ENCODE results near the gene SEH1L.

The SEH1L gene

GRCh38 chr18:13007248-13007560 lies 59.4 kb downstream of the SEH1L start:
- H3K4me1 ChIP-seq (ENCODE audit: control insufficient read depth, insufficient read depth, low read length, poor library complexity, severe bottlenecking), result no peaks in the 10 kb centered on the region
- no peaks in the 10 kb centered on the region for H3K9me3 ChIP-seq (ENCODE audit: control insufficient read depth, low read length)
- peaks cover 36% of the 10 kb centered on the region for H3K36me3 ChIP-seq (ENCODE audit: control insufficient read depth, insufficient read depth, low read length)
- no peaks in the 10 kb centered on the region for H3K27me3 ChIP-seq (replicated peaks; ENCODE audit: control insufficient read depth, insufficient read depth, low read length, poor library complexity, severe bottlenecking)
- no peak overlapping the region for H3K27ac ChIP-seq (ENCODE audit: insufficient read depth, low read length, poor library complexity, severe bottlenecking)
- DNase-seq, result no peak
- H3K4me3 ChIP-seq (ENCODE audit: insufficient read depth, low read depth, low read length, poor library complexity, severe bottlenecking), result no peak overlapping the region

- no peaks in the 10 kb centered on the region for H3K27me3 ChIP-seq (replicated peaks; ENCODE audit: control insufficient read depth, insufficient read depth, low read length, poor library complexity, severe bottlenecking)
- H3K4me3 ChIP-seq (ENCODE audit: insufficient read depth, low read depth, low read length, poor library complexity, severe bottlenecking), result no peak overlapping the region
- H3K9me3 ChIP-seq (ENCODE audit: control insufficient read depth, low read length), result no peaks in the 10 kb centered on the region
- H3K36me3 ChIP-seq (ENCODE audit: control insufficient read depth, insufficient read depth, low read length), result peaks cover 71% of the 10 kb centered on the region
- H3K4me1 ChIP-seq (ENCODE audit: control insufficient read depth, insufficient read depth, low read length, poor library complexity, severe bottlenecking), result no peaks in the 10 kb centered on the region
- H3K27ac ChIP-seq (ENCODE audit: insufficient read depth, low read length, poor library complexity, severe bottlenecking), result no peak overlapping the region
- DNase-seq, result no peak
Measured at GRCh38 chr18:13011719-13012118, 63.9 kb downstream of the SEH1L start.

DNA sequence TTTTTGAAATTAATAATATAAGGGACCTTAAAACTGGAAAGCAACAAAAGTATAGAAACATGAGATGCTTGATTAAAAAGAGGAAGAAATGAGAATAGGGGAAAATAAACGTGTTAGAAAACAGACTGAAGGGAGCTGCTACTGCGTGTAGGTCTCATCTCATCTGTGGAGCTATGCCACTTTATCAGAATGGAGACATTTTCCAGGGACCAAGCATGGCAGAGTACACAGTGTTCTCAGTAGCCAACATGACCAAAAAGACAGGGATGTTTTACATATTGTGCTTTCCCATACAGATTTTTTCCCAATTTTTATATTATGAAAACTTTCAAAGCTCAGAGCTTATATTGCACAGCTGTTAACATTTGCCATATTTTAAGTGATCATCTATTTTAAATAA lies 66.4 kb downstream of the SEH1L start:
- peaks cover 73% of the 10 kb centered on the region for H3K36me3 ChIP-seq (ENCODE audit: control insufficient read depth, insufficient read depth, low read length)
- H3K27ac ChIP-seq (ENCODE audit: insufficient read depth, low read length, poor library complexity, severe bottlenecking), result no peak overlapping the region
- H3K27me3 ChIP-seq (replicated peaks; ENCODE audit: control insufficient read depth, insufficient read depth, low read length, poor library complexity, severe bottlenecking), result no peaks in the 10 kb centered on the region
- DNase-seq, result no peak
- H3K4me1 ChIP-seq (ENCODE audit: control insufficient read depth, insufficient read depth, low read length, poor library complexity, severe bottlenecking), result no peaks in the 10 kb centered on the region
- H3K4me3 ChIP-seq (ENCODE audit: insufficient read depth, low read depth, low read length, poor library complexity, severe bottlenecking), result no peak overlapping the region
- no peaks in the 10 kb centered on the region for H3K9me3 ChIP-seq (ENCODE audit: control insufficient read depth, low read length)

- peaks cover 68% of the 10 kb centered on the region for H3K36me3 ChIP-seq (ENCODE audit: control insufficient read depth, insufficient read depth, low read length)
- no peaks in the 10 kb centered on the region for H3K4me1 ChIP-seq (ENCODE audit: control insufficient read depth, insufficient read depth, low read length, poor library complexity, severe bottlenecking)
- no peaks in the 10 kb centered on the region for H3K9me3 ChIP-seq (ENCODE audit: control insufficient read depth, low read length)
- DNase-seq, result no peak
- H3K27ac ChIP-seq (ENCODE audit: insufficient read depth, low read length, poor library complexity, severe bottlenecking), result no peak overlapping the region
- no peak overlapping the region for H3K4me3 ChIP-seq (ENCODE audit: insufficient read depth, low read depth, low read length, poor library complexity, severe bottlenecking)
- H3K27me3 ChIP-seq (replicated peaks; ENCODE audit: control insufficient read depth, insufficient read depth, low read length, poor library complexity, severe bottlenecking), result no peaks in the 10 kb centered on the region
Measured at GRCh38 chr18:13014818-13015217, 67.0 kb downstream of the SEH1L start.

GRCh38 chr18:13017247-13017875 lies 69.5 kb downstream of the SEH1L start:
- no peaks in the 10 kb centered on the region for H3K4me1 ChIP-seq (ENCODE audit: control insufficient read depth, insufficient read depth, low read length, poor library complexity, severe bottlenecking)
- no peak overlapping the region for H3K27ac ChIP-seq (ENCODE audit: insufficient read depth, low read length, poor library complexity, severe bottlenecking)
- H3K4me3 ChIP-seq (ENCODE audit: insufficient read depth, low read depth, low read length, poor library complexity, severe bottlenecking), result no peak overlapping the region
- no peak for DNase-seq
- no peaks in the 10 kb centered on the region for H3K9me3 ChIP-seq (ENCODE audit: control insufficient read depth, low read length)
- H3K36me3 ChIP-seq (ENCODE audit: control insufficient read depth, insufficient read depth, low read length), result peaks cover 54% of the 10 kb centered on the region
- no peaks in the 10 kb centered on the region for H3K27me3 ChIP-seq (replicated peaks; ENCODE audit: control insufficient read depth, insufficient read depth, low read length, poor library complexity, severe bottlenecking)

DNA sequence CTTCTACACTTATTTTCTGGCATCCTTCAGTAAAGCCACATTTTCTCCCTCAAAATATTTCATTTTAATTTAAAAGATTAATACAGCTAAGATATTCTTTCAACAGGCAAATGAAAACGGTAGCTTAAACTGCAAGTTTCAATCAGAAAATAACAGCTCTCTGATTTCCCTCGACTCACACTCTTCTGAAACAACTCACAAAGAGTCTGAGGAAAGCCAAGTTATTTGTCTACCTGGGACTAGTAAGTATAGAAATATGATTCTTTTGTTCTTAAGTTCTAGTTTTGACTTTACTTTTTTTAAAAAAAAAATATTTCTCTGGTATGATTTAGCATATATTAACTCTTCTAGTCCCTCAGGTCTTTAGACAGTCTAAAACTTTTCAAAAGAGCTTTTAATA lies 70.6 kb downstream of the SEH1L start:
- DNase-seq, result no peak
- Histone ChIP-seq H3K4me3 (ENCODE audit: insufficient read depth, low read depth, low read length, poor library complexity, severe bottlenecking) (no peak overlapping the region), H3K9me3 (ENCODE audit: control insufficient read depth, low read length) (no peaks in the 10 kb centered on the region), H3K36me3 (ENCODE audit: control insufficient read depth, insufficient read depth, low read length) (peaks cover 44% of the 10 kb centered on the region), H3K27me3 (replicated peaks; ENCODE audit: control insufficient read depth, insufficient read depth, low read length, poor library complexity, severe bottlenecking) (no peaks in the 10 kb centered on the region), H3K4me1 (ENCODE audit: control insufficient read depth, insufficient read depth, low read length, poor library complexity, severe bottlenecking) (no peaks in the 10 kb centered on the region), H3K27ac (ENCODE audit: insufficient read depth, low read length, poor library complexity, severe bottlenecking) (no peak overlapping the region)

- Histone ChIP-seq H3K9me3 (ENCODE audit: control insufficient read depth, low read length) (no peaks in the 10 kb centered on the region), H3K27ac (ENCODE audit: insufficient read depth, low read length, poor library complexity, severe bottlenecking) (no peak overlapping the region), H3K4me3 (ENCODE audit: insufficient read depth, low read depth, low read length, poor library complexity, severe bottlenecking) (no peak overlapping the region), H3K27me3 (replicated peaks; ENCODE audit: control insufficient read depth, insufficient read depth, low read length, poor library complexity, severe bottlenecking) (no peaks in the 10 kb centered on the region), H3K36me3 (ENCODE audit: control insufficient read depth, insufficient read depth, low read length) (peaks cover 35% of the 10 kb centered on the region), H3K4me1 (ENCODE audit: control insufficient read depth, insufficient read depth, low read length, poor library complexity, severe bottlenecking) (no peaks in the 10 kb centered on the region)
- no peak for DNase-seq
Measured at GRCh38 chr18:13019301-13019700, 71.5 kb downstream of the SEH1L start.

DNA sequence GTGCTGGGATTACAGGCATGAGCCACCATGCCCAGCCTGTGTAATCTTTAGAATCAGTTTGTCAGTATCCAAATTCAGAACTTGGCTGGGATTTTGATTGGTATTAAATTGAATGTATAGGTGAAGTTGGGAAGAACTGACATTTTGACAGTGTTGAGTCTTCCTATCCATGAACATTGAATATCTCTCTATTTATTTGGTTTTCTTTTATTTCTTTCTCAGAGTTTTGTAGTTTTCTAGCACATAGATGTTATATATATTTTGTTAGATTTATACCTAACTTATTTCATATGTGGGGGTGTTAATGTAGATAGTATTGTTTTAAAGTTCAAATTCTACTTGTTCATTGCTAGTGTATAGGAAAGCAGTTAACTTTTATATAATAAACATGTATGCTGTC lies 74.8 kb downstream of the SEH1L start:
- H3K36me3 ChIP-seq (ENCODE audit: control insufficient read depth, insufficient read depth, low read length), result peaks cover 16% of the 10 kb centered on the region
- no peaks in the 10 kb centered on the region for H3K4me1 ChIP-seq (ENCODE audit: control insufficient read depth, insufficient read depth, low read length, poor library complexity, severe bottlenecking)
- H3K27ac ChIP-seq (ENCODE audit: insufficient read depth, low read length, poor library complexity, severe bottlenecking), result no peak overlapping the region
- no peaks in the 10 kb centered on the region for H3K9me3 ChIP-seq (ENCODE audit: control insufficient read depth, low read length)
- no peak for DNase-seq
- no peak overlapping the region for H3K4me3 ChIP-seq (ENCODE audit: insufficient read depth, low read depth, low read length, poor library complexity, severe bottlenecking)
- no peaks in the 10 kb centered on the region for H3K27me3 ChIP-seq (replicated peaks; ENCODE audit: control insufficient read depth, insufficient read depth, low read length, poor library complexity, severe bottlenecking)

DNA sequence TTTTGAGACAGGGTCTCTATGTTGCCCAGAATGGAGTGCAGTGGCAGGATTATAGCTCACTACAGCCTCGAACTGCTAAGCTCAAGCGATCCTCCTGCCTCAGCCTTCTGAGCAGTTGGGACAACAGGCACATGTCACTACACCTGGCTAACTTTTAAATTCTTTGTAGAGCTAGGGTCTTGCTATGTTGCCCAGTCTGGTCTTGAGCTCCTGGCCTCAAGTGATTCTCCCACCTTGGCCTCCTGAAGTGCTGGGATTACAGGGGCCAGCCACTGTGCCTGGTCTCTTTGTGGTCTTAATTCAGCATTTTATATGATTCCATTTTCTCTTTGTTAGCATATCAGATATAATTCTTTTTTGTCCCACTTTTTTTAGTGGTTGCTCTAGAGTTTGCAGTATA lies 77.4 kb downstream of the SEH1L start:
- DNase-seq, result no peak
- Histone ChIP-seq H3K36me3 (ENCODE audit: control insufficient read depth, insufficient read depth, low read length) (peaks cover 21% of the 10 kb centered on the region), H3K27ac (ENCODE audit: insufficient read depth, low read length, poor library complexity, severe bottlenecking) (no peak overlapping the region)

DNA sequence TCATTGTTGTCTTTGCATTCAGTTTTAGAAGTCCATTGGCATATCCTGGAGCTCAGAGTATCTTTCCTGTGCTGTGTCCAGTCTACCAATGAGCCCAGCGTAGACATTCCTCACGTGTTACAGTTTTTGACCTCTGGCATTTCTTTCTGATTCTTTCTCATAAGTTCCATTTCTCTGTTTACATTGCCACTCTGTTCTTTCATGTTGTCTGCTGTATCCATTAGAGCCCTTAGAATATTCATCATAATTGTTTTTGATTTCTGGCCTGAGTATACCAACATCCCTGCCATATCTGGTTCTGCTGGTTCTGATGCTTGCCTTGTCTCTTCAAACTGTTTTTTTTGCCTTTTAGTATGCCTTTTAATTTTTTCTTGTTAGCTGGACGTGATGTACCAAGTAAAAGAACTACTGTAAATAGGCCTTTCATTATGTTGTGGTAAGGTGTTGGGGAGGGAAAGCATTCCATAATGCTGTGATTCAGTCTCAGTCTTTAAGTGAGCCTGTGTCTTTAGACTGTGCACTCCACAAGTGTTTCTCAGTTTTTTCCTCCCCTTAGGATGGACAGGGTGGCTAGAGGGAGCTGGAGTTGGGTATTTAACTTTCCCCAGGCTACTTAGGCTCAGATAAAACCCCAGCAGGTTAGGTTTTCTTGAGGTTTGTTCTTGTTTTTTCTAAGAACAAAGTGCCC lies 78.9 kb downstream of the SEH1L start:
- Histone ChIP-seq H3K27ac (ENCODE audit: insufficient read depth, low read length, poor library complexity, severe bottlenecking) (no peak overlapping the region), H3K9me3 (ENCODE audit: control insufficient read depth, low read length) (no peaks in the 10 kb centered on the region), H3K36me3 (ENCODE audit: control insufficient read depth, insufficient read depth, low read length) (peaks cover 26% of the 10 kb centered on the region), H3K27me3 (replicated peaks; ENCODE audit: control insufficient read depth, insufficient read depth, low read length, poor library complexity, severe bottlenecking) (no peaks in the 10 kb centered on the region), H3K4me3 (ENCODE audit: insufficient read depth, low read depth, low read length, poor library complexity, severe bottlenecking) (no peak overlapping the region), H3K4me1 (ENCODE audit: control insufficient read depth, insufficient read depth, low read length, poor library complexity, severe bottlenecking) (no peaks in the 10 kb centered on the region)
- DNase-seq, result no peak

More for the DNA sequence above, 77.4 kb downstream of the SEH1L start:
- no peaks in the 10 kb centered on the region for H3K9me3 ChIP-seq (ENCODE audit: control insufficient read depth, low read length)
- H3K4me3 ChIP-seq (ENCODE audit: insufficient read depth, low read depth, low read length, poor library complexity, severe bottlenecking), result no peak overlapping the region
- H3K4me1 ChIP-seq (ENCODE audit: control insufficient read depth, insufficient read depth, low read length, poor library complexity, severe bottlenecking), result no peaks in the 10 kb centered on the region
- no peaks in the 10 kb centered on the region for H3K27me3 ChIP-seq (replicated peaks; ENCODE audit: control insufficient read depth, insufficient read depth, low read length, poor library complexity, severe bottlenecking)

Data from effector memory CD4-positive, alpha-beta T cell (primary cell).